K562 (cell line): Measurements from ENCODE around the gene THAP2. TPM values are rescaled to one million over a fixed set of nuclear protein-coding genes. Genes with fewer than 3 reads are reported as not detected.
A peak's percentile ranks its signal among the peaks of the same experiment; 100 is the strongest.

Experiments used
- DMBX1 ChIP-seq: fragments of 250-450 bp; sonication (Bioruptor Pico); IDR thresholded peaks from 2 replicates; pipeline ENCODE4 v1.8.0; 2022; ENCODE audit warnings: inconsistent platforms, mild to moderate bottlenecking, moderate library complexity, borderline replicate concordance
- GTF3C2 ChIP-seq: IDR thresholded peaks from 3 replicates; pipeline ENCODE4 v1.6.1; 2011; ENCODE audit warnings: borderline replicate concordance, mild to moderate bottlenecking, moderate library complexity; ENCODE audit not compliant: insufficient read length; ENCODE audit errors: extremely low read depth
- HCFC1 ChIP-seq: IDR thresholded peaks from 2 replicates; pipeline ENCODE4 v1.6.1; 2012; ENCODE audit warnings: low read depth, low read length, improper control_type of control experiment
- PBX2 ChIP-seq, 2 experiments: IDR thresholded peaks in 1 of 2; conservative IDR thresholded peaks in 1 of 2; 2 replicates each; pipeline ENCODE4 v1.6.1; 2016; ENCODE audit warnings: low read depth in 2 of 2, mild to moderate bottlenecking in 1 of 2, missing compliant biosample characterization in 1 of 2, missing genetic modification characterization in 1 of 2, moderate library complexity in 1 of 2
- PRDM10 ChIP-seq: fragments of 450-650 bp; IDR thresholded peaks from 2 replicates; pipeline ENCODE4 v1.6.1; 2018; ENCODE audit not compliant: partially characterized antibody
- STAG1 ChIP-seq: sonication (generic); formaldehyde crosslinking; IDR thresholded peaks from 2 replicates; pipeline ENCODE4 v1.5.0; 2020; ENCODE audit warnings: missing genetic modification reagents, borderline replicate concordance
- TEAD1 ChIP-seq, 2 experiments: fragments of 450-650 bp in 1 of 2; sonication (generic) in 1 of 2; formaldehyde crosslinking; IDR thresholded peaks; 2 replicates each; pipeline versions ENCODE4 v1.4.0 to v1.8.0; 2020 to 2022; ENCODE audit warnings: mild to moderate bottlenecking in 2 of 2, missing genetic modification reagents in 1 of 2
- THRA ChIP-seq: fragments of 450-650 bp; IDR thresholded peaks from 2 replicates; pipeline ENCODE4 v1.6.1; 2017; ENCODE audit warnings: mild to moderate bottlenecking, moderate library complexity
- TRIM25 ChIP-seq: fragments of 450-650 bp; IDR thresholded peaks from 2 replicates; pipeline ENCODE4 v1.7.0; 2016; ENCODE audit warnings: borderline replicate concordance
- polyA plus RNA-seq, 8 experiments: library from polyadenylated mRNA; depleted of rRNA in 4 of 8; stranded (reverse) in 5 of 8; unstranded in 3 of 8; fragments of >200 nt; fragmentation: Nextera tagmentation in 2 of 8; fragmentation: Illumina TruSeq in 1 of 8; extraction: Ambion mirVana in 2 of 8; extraction: Trizol in 1 of 8; gene quantifications; 2 replicates each; pipeline versions ENCODE4 v1.2.1 to v1.2.3, GENCODE V29; 2011 to 2014; ENCODE audit warnings: inconsistent platforms in 1 of 8, missing spikeins in 1 of 8
- total RNA-seq, 7 experiments: library from RNA; depleted of rRNA in 6 of 7; stranded (reverse); fragments of >200 nt in 6 of 7; fragmentation: Illumina TruSeq in 2 of 7; extraction: Trizol in 2 of 7; gene quantifications; 2 replicates each; pipeline versions ENCODE4 v1.2.1 to v1.2.3, GENCODE V29; 2011 to 2021; ENCODE audit warnings: low replicate concordance in 1 of 7

THAP2 gene
- total and polyA plus RNA-seq, 9 of the 15 experiments (the other 6 are each of a cell fraction or from before 2014, with no cell fraction given) = 1.8 to 18.9 (median 7.3) TPM

GRCh38 chr12:71721783-71722505 is 57.8 kb downstream of the THAP2 start (continued):
- no peak for TF ChIP-seq PBX2 (CRISPR knock-in tag; IDR thresholded peaks at IDR 0.05; ENCODE audit: low read depth)
- no peak for TF ChIP-seq PBX2 (tag; conservative IDR thresholded peaks at IDR 0.05; ENCODE audit: low read depth)
- TF ChIP-seq TRIM25 = no peak
- TF ChIP-seq PRDM10 = peak; percentile 24
- no peak for TF ChIP-seq GTF3C2
- no peak for TF ChIP-seq THRA
- no peak for TF ChIP-seq TEAD1 (CRISPR knock-in tag; IDR thresholded peaks at IDR 0.05)
- TF ChIP-seq HCFC1 = no peak
- TF ChIP-seq STAG1 (CRISPR knock-in tag) = no peak
- TF ChIP-seq DMBX1 (CRISPR knock-in tag) = no peak
